Endothelial cell of umbilical vein (primary cell): ENCODE results near the gene KRCC1. TPM values are rescaled to one million over a fixed set of nuclear protein-coding genes. Genes with fewer than 3 reads are reported as not detected.

Experiments
- BruUV-seq: library from RNA; stranded (reverse); fragments of 400-500 nt; replicated peaks from 2 replicates; lab custom pipeline; 2021; lab: Mats Ljungman, UMichigan
- CTCF ChIA-PET: fragments of 300-600, 350-600 bp; sonication (Branson Sonifier 250); formaldehyde crosslinking; loops from one replicate; lab custom pipeline; 2021; ENCODE audit warnings: antibody characterized with exemption, inconsistent platforms; lab: Charles Lee
- POLR2A ChIA-PET: fragments of 300-600, 350-600 bp; sonication (Branson Sonifier 250); formaldehyde crosslinking; loops from one replicate; lab custom pipeline; 2021; ENCODE audit warnings: antibody characterized with exemption, inconsistent platforms; lab: Charles Lee
- DNase-seq: peaks from one replicate; pipeline ENCODE4 v3.0.0-alpha.2; 2011; ENCODE audit warnings: low read depth, low spot score
- FAIRE-seq: peaks from 2 replicates; lab custom pipeline; 2011; peaks lifted over from hg19 to GRCh38; lab: Jason Lieb, UNC
- H2AFZ ChIP-seq: 2 replicates; pipeline ENCODE4 v1.6.0; 2012; ENCODE audit warnings: low read depth, low read length, control low read depth, inconsistent platforms
- H3K27ac ChIP-seq: 2 replicates; pipeline ENCODE4 v1.5.1; 2011; ENCODE audit warnings: low read depth, mild to moderate bottlenecking, control low read depth, low read length, moderate library complexity; ENCODE audit not compliant: insufficient read depth
- H3K27me3 ChIP-seq, 2 experiments: 2 replicates each; pipeline versions ENCODE4 v1.6.0 to v1.6.1; 2011; ENCODE audit warnings: low read length in 2 of 2, mixed read lengths in 1 of 2; ENCODE audit not compliant: control insufficient read depth in 2 of 2, insufficient read depth in 2 of 2
- H3K36me3 ChIP-seq, 2 experiments: 2 replicates in 1 of 2; 3 replicates in 1 of 2; pipeline ENCODE4 v1.5.1; 2011; ENCODE audit warnings: low read length in 2 of 2, mild to moderate bottlenecking in 1 of 2, moderate library complexity in 1 of 2; ENCODE audit not compliant: control insufficient read depth in 2 of 2, insufficient read depth in 2 of 2; ENCODE audit errors: extremely low read depth in 1 of 2
- H3K4me1 ChIP-seq: 3 replicates; pipeline ENCODE4 v1.5.1; 2011; ENCODE audit warnings: mild to moderate bottlenecking, low read length; ENCODE audit not compliant: control insufficient read depth, insufficient read depth; ENCODE audit errors: extremely low read depth
- H3K4me2 ChIP-seq: 2 replicates; pipeline ENCODE4 v1.6.1; 2011; ENCODE audit warnings: low read length, control low read depth, mixed read lengths; ENCODE audit not compliant: insufficient read depth
- H3K4me3 ChIP-seq, 3 experiments: fragments of 200-600 bp in 1 of 3; sonication (generic), shearing (Covaris generic) in 1 of 3; replicated peaks in 1 of 3; 2 replicates each; pipeline ENCODE4 v1.5.1; 2011 to 2016; ENCODE audit warnings: control low read depth in 3 of 3, low read length in 3 of 3, mild to moderate bottlenecking in 2 of 3, inconsistent platforms in 1 of 3, low read depth in 1 of 3, moderate library complexity in 1 of 3; ENCODE audit not compliant: insufficient read depth in 1 of 3
- H3K79me2 ChIP-seq: 2 replicates; pipeline ENCODE4 v1.6.0; 2012; ENCODE audit warnings: low read length, inconsistent platforms; ENCODE audit not compliant: control insufficient read depth, insufficient read depth
- H3K9ac ChIP-seq: replicated peaks from 2 replicates; pipeline ENCODE3; 2011; ENCODE audit warnings: low read length, control low read depth; ENCODE audit not compliant: insufficient read depth; ENCODE audit errors: extremely low read depth
- H3K9me1 ChIP-seq: replicated peaks from 3 replicates; pipeline ENCODE4 v1.6.0; 2011; ENCODE audit warnings: mild to moderate bottlenecking, low read length; ENCODE audit not compliant: control insufficient read depth, insufficient read depth; ENCODE audit errors: extremely low read depth
- H3K9me3 ChIP-seq: replicated peaks from 2 replicates; pipeline ENCODE4 v1.5.1; 2012; ENCODE audit warnings: low read length, inconsistent platforms; ENCODE audit not compliant: control insufficient read depth, insufficient read depth
- H4K20me1 ChIP-seq: replicated peaks from 2 replicates; pipeline ENCODE3; 2011; ENCODE audit warnings: mild to moderate bottlenecking, low read length; ENCODE audit not compliant: control insufficient read depth, insufficient read depth; ENCODE audit errors: extremely low read depth
- CTCF ChIP-seq, 2 donors: IDR thresholded peaks; 1 replicate in 1 of 2; 2 replicates in 1 of 2; pipeline ENCODE4 v1.5.1; 2011; ENCODE audit warnings: low read length in 2 of 2, mild to moderate bottlenecking in 2 of 2, moderate library complexity in 2 of 2, control low read depth in 1 of 2, inconsistent platforms in 1 of 2, low read depth in 1 of 2; ENCODE audit not compliant: insufficient read depth in 1 of 2; ENCODE audit errors: extremely low read depth in 1 of 2
- EZH2 ChIP-seq: IDR thresholded peaks from 2 replicates; pipeline ENCODE4 v1.6.1; 2012; ENCODE audit warnings: borderline replicate concordance, low read depth, mild to moderate bottlenecking, moderate library complexity, low read length, inconsistent platforms; ENCODE audit not compliant: severe bottlenecking
- FOS ChIP-seq: IDR thresholded peaks from 2 replicates; pipeline ENCODE4 v1.6.1; 2011; ENCODE audit warnings: mild to moderate bottlenecking, low read length, moderate library complexity, borderline replicate concordance; ENCODE audit not compliant: insufficient read depth
- GATA2 ChIP-seq: IDR thresholded peaks from 2 replicates; pipeline ENCODE4 v1.7.0; 2011; ENCODE audit warnings: low read depth, mild to moderate bottlenecking, moderate library complexity, mixed read lengths, low read length; ENCODE audit not compliant: insufficient read length, insufficient read depth
- JUN ChIP-seq: IDR thresholded peaks from 2 replicates; pipeline ENCODE4 v1.6.1; 2011; ENCODE audit warnings: borderline replicate concordance, low read depth; ENCODE audit not compliant: insufficient read length, insufficient read depth
- MAX ChIP-seq: IDR thresholded peaks from 2 replicates; pipeline ENCODE4 v1.6.1; 2011; ENCODE audit not compliant: insufficient read depth, insufficient read length
- MYC ChIP-seq: IDR thresholded peaks from one replicate; pipeline ENCODE4 v1.6.1; 2011; ENCODE audit warnings: mild to moderate bottlenecking, low read depth, low read length
- POLR2A ChIP-seq: IDR thresholded peaks from 2 replicates; pipeline ENCODE4 v1.6.1; 2012; ENCODE audit warnings: low read depth, mild to moderate bottlenecking, control low read depth, low read length
- POLR2AphosphoS5 ChIP-seq: IDR thresholded peaks from 2 replicates; pipeline ENCODE4 v1.6.1; 2012; ENCODE audit warnings: low read depth, mild to moderate bottlenecking, control low read depth, low read length, moderate library complexity; ENCODE audit not compliant: insufficient read depth
- dilution Hi-C: fragments of 300-500 bp; cut with MboI; formaldehyde crosslinking; loops from one replicate; pipeline ENCODE4 v1.15.0; 2019; ENCODE audit warnings: low sequenced_read_pairs; ENCODE audit not compliant: extremely low pct_ligation_motif_present
- intact Hi-C: fragments of 100-400 bp; cut with micrococcal nuclease; formaldehyde crosslinking; loops from one replicate; pipeline ENCODE4 v1.10.0; 2022
- polyA plus RNA-seq, 4 experiments: library from polyadenylated mRNA; depleted of rRNA in 3 of 4; stranded (reverse) in 3 of 4; unstranded in 1 of 4; fragments of >200 nt; gene quantifications; 2 replicates each; pipeline versions ENCODE4 v1.2.1 to v1.2.3, GENCODE V29; 2011 to 2012; ENCODE audit warnings: missing spikeins in 1 of 4
- total RNA-seq: library from RNA; stranded (reverse); gene quantifications from 2 replicates; pipeline ENCODE4 v1.2.3, GENCODE V29; 2021

Gene KRCC1
- total and polyA plus RNA-seq, 2 donors (not counting 3 experiments of a cell fraction or from before 2014, with no cell fraction given): 7.4 to 15.0 TPM

DNA sequence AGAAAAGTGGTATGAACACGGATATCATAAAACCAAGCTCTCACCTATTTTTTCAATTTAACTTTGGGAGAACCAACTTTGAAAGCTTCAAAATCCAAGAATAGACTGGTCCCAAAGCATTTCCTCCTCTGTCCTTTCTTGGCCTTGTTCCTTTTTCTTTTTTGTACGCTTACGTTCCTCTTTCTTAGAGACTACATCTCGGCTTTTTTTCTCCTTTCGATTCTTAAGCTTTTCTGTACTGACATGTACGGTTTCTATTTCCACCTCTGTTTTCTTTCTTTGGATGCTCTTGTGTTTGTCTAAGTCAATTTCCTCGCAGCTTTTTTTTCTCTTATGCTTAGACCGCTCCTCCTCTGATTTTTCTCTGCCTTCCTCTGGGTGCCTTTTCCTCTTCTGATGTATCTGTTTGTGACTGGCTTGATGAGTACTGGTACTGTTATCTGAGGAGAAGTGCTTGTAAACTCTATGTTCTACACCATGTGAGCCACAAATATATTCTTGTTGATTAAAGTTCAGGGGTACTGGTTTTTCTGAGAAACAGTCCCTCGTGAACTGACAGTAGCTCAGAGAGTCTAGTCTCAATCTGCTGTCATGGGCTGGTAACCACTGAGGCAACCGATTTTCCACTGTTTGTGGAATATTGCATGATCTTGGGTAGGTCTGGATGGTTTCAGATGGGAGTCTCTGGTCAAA, 27.7 kb downstream of the KRCC1 start:
- no peak overlapping the region for H3K4me3 ChIP-seq
- dilution Hi-C loops: no loop called here
- H3K4me1 ChIP-seq: no peaks in the 10 kb centered on the region
- no peak overlapping the region for H3K9ac ChIP-seq
- no peaks in the 10 kb centered on the region for H3K27me3 ChIP-seq
- DNase-seq (no peak), FAIRE-seq (no peak)
- H2AFZ ChIP-seq: no peak overlapping the region
- TSS peak; percentile 26 for BruUV-seq
- peaks cover 4 to 5% of the 10 kb centered on the region in 2 experiments for H3K36me3 ChIP-seq
- TF ChIP-seq FOS (no peak), POLR2AphosphoS5 (no peak), MAX (no peak), POLR2A (no peak), EZH2 (no peak), JUN (no peak), GATA2 (no peak), CTCF (IDR thresholded peaks at IDR 0.05; ENCODE audit: extremely low read depth in 1 of 2, insufficient read depth in 1 of 2, low read depth in 1 of 2, low read length in 2 of 2) (no peak), MYC (no peak)
- H3K79me2 ChIP-seq: no peaks in the 10 kb centered on the region
- no peak overlapping the region for H3K27ac ChIP-seq
- no peaks in the 10 kb centered on the region for H4K20me1 ChIP-seq
- intact Hi-C loops: no loop called here
- H3K9me3 ChIP-seq: no peaks in the 10 kb centered on the region
- CTCF ChIA-PET: no interaction called here
- no peaks in the 10 kb centered on the region for H3K9me1 ChIP-seq
- POLR2A ChIA-PET: no interaction called here
- H3K4me2 ChIP-seq: no peak overlapping the region
